Measurements from ENCODE around the gene LCMT1. TPM values are rescaled to one million over a fixed set of nuclear protein-coding genes. Genes with fewer than 3 reads are reported as not detected.

The LCMT1 gene
- total and polyA plus RNA-seq, 9 of the 15 experiments (the other 6 are each of a cell fraction or from before 2014, with no cell fraction given): 20.0 to 42.8 (median 32.3) TPM

DNA sequence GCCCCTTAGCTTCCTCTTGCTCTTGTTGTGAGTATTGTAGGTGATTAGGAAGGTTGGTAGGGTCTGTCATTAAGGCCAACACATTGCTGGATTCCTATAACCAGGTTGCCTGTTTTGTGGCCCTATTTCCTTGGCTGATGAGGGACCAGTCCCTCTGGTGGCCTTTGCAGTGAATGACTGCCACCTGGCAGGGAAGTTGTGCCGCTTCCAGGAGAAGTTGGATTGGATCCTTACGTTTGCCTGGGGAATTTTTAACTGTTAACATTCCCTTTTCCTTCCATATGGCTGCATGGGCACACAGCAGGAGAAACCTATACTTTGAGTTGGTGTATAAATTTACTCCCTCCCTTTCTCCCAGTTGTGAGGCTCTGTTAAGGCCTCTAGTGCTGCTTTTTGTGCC is 32.4 kb downstream of the LCMT1 start (continued):
- TF ChIP-seq, protein P1, sequence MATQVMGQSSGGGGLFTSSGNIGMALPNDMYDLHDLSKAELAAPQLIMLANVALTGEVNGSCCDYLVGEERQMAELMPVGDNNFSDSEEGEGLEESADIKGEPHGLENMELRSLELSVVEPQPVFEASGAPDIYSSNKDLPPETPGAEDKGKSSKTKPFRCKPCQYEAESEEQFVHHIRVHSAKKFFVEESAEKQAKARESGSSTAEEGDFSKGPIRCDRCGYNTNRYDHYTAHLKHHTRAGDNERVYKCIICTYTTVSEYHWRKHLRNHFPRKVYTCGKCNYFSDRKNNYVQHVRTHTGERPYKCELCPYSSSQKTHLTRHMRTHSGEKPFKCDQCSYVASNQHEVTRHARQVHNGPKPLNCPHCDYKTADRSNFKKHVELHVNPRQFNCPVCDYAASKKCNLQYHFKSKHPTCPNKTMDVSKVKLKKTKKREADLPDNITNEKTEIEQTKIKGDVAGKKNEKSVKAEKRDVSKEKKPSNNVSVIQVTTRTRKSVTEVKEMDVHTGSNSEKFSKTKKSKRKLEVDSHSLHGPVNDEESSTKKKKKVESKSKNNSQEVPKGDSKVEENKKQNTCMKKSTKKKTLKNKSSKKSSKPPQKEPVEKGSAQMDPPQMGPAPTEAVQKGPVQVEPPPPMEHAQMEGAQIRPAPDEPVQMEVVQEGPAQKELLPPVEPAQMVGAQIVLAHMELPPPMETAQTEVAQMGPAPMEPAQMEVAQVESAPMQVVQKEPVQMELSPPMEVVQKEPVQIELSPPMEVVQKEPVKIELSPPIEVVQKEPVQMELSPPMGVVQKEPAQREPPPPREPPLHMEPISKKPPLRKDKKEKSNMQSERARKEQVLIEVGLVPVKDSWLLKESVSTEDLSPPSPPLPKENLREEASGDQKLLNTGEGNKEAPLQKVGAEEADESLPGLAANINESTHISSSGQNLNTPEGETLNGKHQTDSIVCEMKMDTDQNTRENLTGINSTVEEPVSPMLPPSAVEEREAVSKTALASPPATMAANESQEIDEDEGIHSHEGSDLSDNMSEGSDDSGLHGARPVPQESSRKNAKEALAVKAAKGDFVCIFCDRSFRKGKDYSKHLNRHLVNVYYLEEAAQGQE (IDR thresholded peaks at IDR 0.05; ENCODE audit: borderline replicate concordance): 0 out of 2 replicates have a peak, but pooled peaks have one; percentile 5
- TF ChIP-seq, protein P1 (CRISPR knock-in tag; IDR thresholded peaks at IDR 0.05; ENCODE audit: low read depth): no peak
- TF ChIP-seq, protein P2, sequence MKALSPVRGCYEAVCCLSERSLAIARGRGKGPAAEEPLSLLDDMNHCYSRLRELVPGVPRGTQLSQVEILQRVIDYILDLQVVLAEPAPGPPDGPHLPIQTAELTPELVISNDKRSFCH (CRISPR knock-in tag; IDR thresholded peaks at IDR 0.05): no peak
- TF ChIP-seq, protein P2 (tag; IDR thresholded peaks at IDR 0.05): no peak
- no peak for TF ChIP-seq GATA2 (CRISPR knock-in tag; IDR thresholded peaks at IDR 0.05)
- TF ChIP-seq NFRKB (IDR thresholded peaks at IDR 0.05; ENCODE audit: low read depth): no peak
- no peak for TF ChIP-seq PCBP2 (IDR thresholded peaks at IDR 0.05; ENCODE audit: low read depth, low read length, poor library complexity, severe bottlenecking)
- TF ChIP-seq ZEB2 (IDR thresholded peaks at IDR 0.05): no peak
- TF ChIP-seq NFXL1 (CRISPR knock-in tag; IDR thresholded peaks at IDR 0.05): no peak
- no peak for TF ChIP-seq MXI1 (IDR thresholded peaks at IDR 0.05; ENCODE audit: low read depth, low read length)
- TF ChIP-seq, protein P3, sequence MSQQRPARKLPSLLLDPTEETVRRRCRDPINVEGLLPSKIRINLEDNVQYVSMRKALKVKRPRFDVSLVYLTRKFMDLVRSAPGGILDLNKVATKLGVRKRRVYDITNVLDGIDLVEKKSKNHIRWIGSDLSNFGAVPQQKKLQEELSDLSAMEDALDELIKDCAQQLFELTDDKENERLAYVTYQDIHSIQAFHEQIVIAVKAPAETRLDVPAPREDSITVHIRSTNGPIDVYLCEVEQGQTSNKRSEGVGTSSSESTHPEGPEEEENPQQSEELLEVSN (IDR thresholded peaks at IDR 0.05; ENCODE audit: borderline replicate concordance in 1 of 2, extremely low read depth in 1 of 2, insufficient read depth in 1 of 2, insufficient read length in 1 of 2, low read depth in 1 of 2, low read length in 1 of 2, poor library complexity in 1 of 2, severe bottlenecking in 1 of 2): no peak
- TF ChIP-seq ZNF444 (CRISPR knock-in tag; IDR thresholded peaks at IDR 0.05): no peak
- peak in 1 of 2 experiments; percentile 25; a peak in 1 of 4 replicates for TF ChIP-seq RAD21 (CRISPR knock-in tag; conservative IDR thresholded peaks at IDR 0.05 in 1 of 2, IDR thresholded peaks at IDR 0.05 in 1 of 2)
- TF ChIP-seq, protein P4, sequence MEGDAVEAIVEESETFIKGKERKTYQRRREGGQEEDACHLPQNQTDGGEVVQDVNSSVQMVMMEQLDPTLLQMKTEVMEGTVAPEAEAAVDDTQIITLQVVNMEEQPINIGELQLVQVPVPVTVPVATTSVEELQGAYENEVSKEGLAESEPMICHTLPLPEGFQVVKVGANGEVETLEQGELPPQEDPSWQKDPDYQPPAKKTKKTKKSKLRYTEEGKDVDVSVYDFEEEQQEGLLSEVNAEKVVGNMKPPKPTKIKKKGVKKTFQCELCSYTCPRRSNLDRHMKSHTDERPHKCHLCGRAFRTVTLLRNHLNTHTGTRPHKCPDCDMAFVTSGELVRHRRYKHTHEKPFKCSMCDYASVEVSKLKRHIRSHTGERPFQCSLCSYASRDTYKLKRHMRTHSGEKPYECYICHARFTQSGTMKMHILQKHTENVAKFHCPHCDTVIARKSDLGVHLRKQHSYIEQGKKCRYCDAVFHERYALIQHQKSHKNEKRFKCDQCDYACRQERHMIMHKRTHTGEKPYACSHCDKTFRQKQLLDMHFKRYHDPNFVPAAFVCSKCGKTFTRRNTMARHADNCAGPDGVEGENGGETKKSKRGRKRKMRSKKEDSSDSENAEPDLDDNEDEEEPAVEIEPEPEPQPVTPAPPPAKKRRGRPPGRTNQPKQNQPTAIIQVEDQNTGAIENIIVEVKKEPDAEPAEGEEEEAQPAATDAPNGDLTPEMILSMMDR (IDR thresholded peaks at IDR 0.05 in 2 of 3, conservative IDR thresholded peaks at IDR 0.05 in 1 of 3; ENCODE audit: insufficient read depth in 2 of 3, low read depth in 1 of 3, low read length in 3 of 3): peak; percentile 31 to 56 (median 41); a peak in 5 of 6 replicates
- TF ChIP-seq NRF1 (conservative IDR thresholded peaks at IDR 0.05 in 1 of 2, IDR thresholded peaks at IDR 0.05 in 1 of 2): no peak
- no peak for TF ChIP-seq TBL1XR1 (IDR thresholded peaks at IDR 0.05; ENCODE audit: low read length in 2 of 2)

Measured in K562 (cell line).